H1 (cell line): ENCODE data around the gene THUMPD3. TPM values are rescaled to one million over a fixed set of nuclear protein-coding genes. Genes with fewer than 3 reads are reported as not detected.

Experiments used
- CTCF ChIA-PET: fragments of 300-600 bp; sonication (Branson Sonifier 250); formaldehyde crosslinking; loops from one replicate; lab custom pipeline; 2021; ENCODE audit not compliant: partially characterized antibody; lab: Charles Lee
- POLR2A ChIA-PET: fragments of 300-600 bp; sonication (Branson Sonifier 250); formaldehyde crosslinking; loops from one replicate; lab custom pipeline; 2021; ENCODE audit warnings: inconsistent platforms; ENCODE audit not compliant: partially characterized antibody; lab: Charles Lee
- DNase-seq, 2 experiments: peaks; one replicate each; pipeline versions ENCODE4 v3.0.0 to v3.0.0-alpha.2; 2010 to 2022; ENCODE audit warnings: low spot score in 2 of 2, low read depth in 1 of 2, mixed read lengths in 1 of 2
- FAIRE-seq: peaks from 2 replicates; lab custom pipeline; 2011; peaks lifted over from hg19 to GRCh38; lab: Jason Lieb, UNC
- H2AFZ ChIP-seq: 2 replicates; pipeline ENCODE4 v1.8.1; 2012; ENCODE audit warnings: low read length, inconsistent platforms
- H2AK5ac ChIP-seq: 2 replicates; pipeline ENCODE4 v1.6.1; 2013; ENCODE audit warnings: low read depth, low read length
- H2BK120ac ChIP-seq: replicated peaks from 2 replicates; pipeline ENCODE3; 2013; ENCODE audit warnings: low read depth, low read length, inconsistent platforms
- H2BK12ac ChIP-seq: 2 replicates; pipeline ENCODE4 v1.6.1; 2013; ENCODE audit warnings: low read depth, low read length
- H2BK15ac ChIP-seq: 2 replicates; pipeline ENCODE4 v1.6.1; 2013; ENCODE audit warnings: low read length
- H2BK20ac ChIP-seq: 2 replicates; pipeline ENCODE4 v1.6.1; 2013; ENCODE audit warnings: low read length
- H2BK5ac ChIP-seq: 2 replicates; pipeline ENCODE4 v1.6.1; 2013; ENCODE audit warnings: low read depth, low read length
- H3K14ac ChIP-seq: 2 replicates; pipeline ENCODE4 v1.6.1; 2013; ENCODE audit warnings: inconsistent platforms; ENCODE audit not compliant: insufficient read length
- H3K18ac ChIP-seq: 2 replicates; pipeline ENCODE4 v1.6.1; 2013; ENCODE audit warnings: low read length; ENCODE audit errors: extremely low read depth
- H3K23ac ChIP-seq: 2 replicates; pipeline ENCODE4 v1.6.1; 2013; ENCODE audit warnings: inconsistent platforms; ENCODE audit not compliant: insufficient read length
- H3K23me2 ChIP-seq: 2 replicates; pipeline ENCODE4 v1.6.1; 2013; ENCODE audit warnings: low read depth, low read length
- H3K27ac ChIP-seq: 2 replicates; pipeline ENCODE4 v1.6.1; 2011; ENCODE audit warnings: low read depth, low read length, inconsistent platforms
- H3K27me3 ChIP-seq, 4 experiments: replicated peaks in 1 of 4; 1 replicate in 1 of 4; 2 replicates in 3 of 4; pipeline versions ENCODE4 v1.6.1 to v1.8.1; 2011 to 2013; ENCODE audit warnings: low read length in 3 of 4, mild to moderate bottlenecking in 3 of 4, inconsistent platforms in 2 of 4, mixed read lengths in 2 of 4, moderate library complexity in 1 of 4; ENCODE audit not compliant: control insufficient read depth in 3 of 4, insufficient read depth in 3 of 4; ENCODE audit errors: extremely low read depth in 1 of 4
- H3K36me3 ChIP-seq, 4 experiments: 2 replicates each; pipeline versions ENCODE4 v1.6.1 to v1.8.1; 2011 to 2013; ENCODE audit warnings: mild to moderate bottlenecking in 4 of 4, low read length in 3 of 4, moderate library complexity in 2 of 4, control low read depth in 1 of 4, inconsistent platforms in 1 of 4; ENCODE audit not compliant: insufficient read depth in 4 of 4, control insufficient read depth in 2 of 4
- H3K4ac ChIP-seq: replicated peaks from 2 replicates; pipeline ENCODE3; 2013; ENCODE audit warnings: low read length, low read depth, mixed read lengths, inconsistent platforms; ENCODE audit not compliant: insufficient read length
- H3K4me1 ChIP-seq, 4 experiments: replicated peaks in 1 of 4; 1 replicate in 1 of 4; 2 replicates in 3 of 4; pipeline versions ENCODE4 v1.6.1 to v1.8.1; 2011 to 2013; ENCODE audit warnings: low read length in 3 of 4, inconsistent platforms in 2 of 4, mixed read lengths in 1 of 4; ENCODE audit not compliant: insufficient read depth in 4 of 4, control insufficient read depth in 3 of 4
- H3K4me2 ChIP-seq, 2 experiments: 2 replicates each; pipeline versions ENCODE4 v1.6.1 to v1.8.1; 2011 to 2013; ENCODE audit warnings: low read depth in 2 of 2, low read length in 2 of 2, control low read depth in 1 of 2, inconsistent platforms in 1 of 2, mild to moderate bottlenecking in 1 of 2; ENCODE audit not compliant: insufficient read depth in 1 of 2
- H3K4me3 ChIP-seq, 4 experiments: fragments of 200-600, 300-600 bp in 1 of 4; sonication (generic), shearing (Covaris generic), sonication (Bioruptor Twin) in 1 of 4; 2 replicates each; pipeline versions ENCODE4 v1.5.1 to v1.8.1; 2011 to 2016; ENCODE audit warnings: low read length in 4 of 4, low read depth in 3 of 4, control low read depth in 2 of 4, inconsistent platforms in 2 of 4, mild to moderate bottlenecking in 2 of 4, mixed read lengths in 1 of 4, moderate library complexity in 1 of 4; ENCODE audit not compliant: insufficient read depth in 2 of 4; ENCODE audit errors: extremely low read depth in 1 of 4
- H3K56ac ChIP-seq: replicated peaks from 2 replicates; pipeline ENCODE3; 2013; ENCODE audit warnings: low read depth, mild to moderate bottlenecking, mixed read lengths, low read length, inconsistent platforms; ENCODE audit not compliant: insufficient read length
- H3K79me1 ChIP-seq: 2 replicates; pipeline ENCODE4 v1.6.1; 2013; ENCODE audit warnings: low read depth, low read length, control low read depth
- H3K79me2 ChIP-seq, 2 experiments: 2 replicates each; pipeline versions ENCODE4 v1.6.1 to v1.8.1; 2012 to 2013; ENCODE audit warnings: low read length in 2 of 2, mild to moderate bottlenecking in 2 of 2, inconsistent platforms in 1 of 2; ENCODE audit not compliant: insufficient read depth in 2 of 2, control insufficient read depth in 1 of 2
- H3K9ac ChIP-seq, 4 experiments: replicated peaks in 1 of 4; 1 replicate in 1 of 4; 2 replicates in 3 of 4; pipeline versions ENCODE4 v1.6.1 to v1.8.1; 2011 to 2013; ENCODE audit warnings: low read depth in 3 of 4, low read length in 3 of 4, control low read depth in 2 of 4, mild to moderate bottlenecking in 2 of 4, moderate library complexity in 2 of 4, inconsistent platforms in 1 of 4; ENCODE audit errors: extremely low read depth in 1 of 4
- H3K9me3 ChIP-seq, 2 experiments: 2 replicates each; pipeline versions ENCODE4 v1.6.1 to v1.8.1; 2012 to 2013; ENCODE audit warnings: mild to moderate bottlenecking in 2 of 2, moderate library complexity in 2 of 2, control low read depth in 1 of 2, inconsistent platforms in 1 of 2, low read depth in 1 of 2, low read length in 1 of 2, mixed read lengths in 1 of 2; ENCODE audit not compliant: insufficient read depth in 2 of 2
- H4K20me1 ChIP-seq, 2 experiments: replicated peaks in 1 of 2; 2 replicates each; pipeline versions ENCODE3 to v1.8.1; 2011 to 2013; ENCODE audit warnings: inconsistent platforms in 2 of 2, low read length in 2 of 2, mild to moderate bottlenecking in 1 of 2; ENCODE audit not compliant: insufficient read depth in 2 of 2, control insufficient read depth in 1 of 2
- H4K5ac ChIP-seq: 2 replicates; pipeline ENCODE4 v1.6.1; 2013; ENCODE audit warnings: low read length, low read depth, mixed read lengths, inconsistent platforms; ENCODE audit not compliant: insufficient read length
- H4K8ac ChIP-seq: 2 replicates; pipeline ENCODE4 v1.8.0; 2013; ENCODE audit warnings: mild to moderate bottlenecking, moderate library complexity, low read length, inconsistent platforms; ENCODE audit not compliant: insufficient read depth; ENCODE audit errors: extremely low read depth
- H4K91ac ChIP-seq: replicated peaks from 2 replicates; pipeline ENCODE3; 2013; ENCODE audit warnings: low read length, mixed read lengths, inconsistent platforms; ENCODE audit not compliant: insufficient read length
- ASH2L ChIP-seq: fragments of 200-600, 300-600 bp; sonication (generic); IDR thresholded peaks from one replicate; pipeline ENCODE4 v1.7.1; 2017; ENCODE audit warnings: low read length
- BACH1 ChIP-seq: IDR thresholded peaks from 2 replicates; pipeline ENCODE4 v1.6.1; 2012; ENCODE audit warnings: low read length, improper control_type of control experiment
- CBX8 ChIP-seq: fragments of 300-800, 300-1000 bp; sonication (generic); IDR thresholded peaks from 2 replicates; pipeline ENCODE4 v1.7.1; 2016; ENCODE audit warnings: low read depth, low read length, borderline replicate concordance
- HDAC6 ChIP-seq: IDR thresholded peaks from one replicate; pipeline ENCODE4 v1.7.1; 2012; ENCODE audit warnings: low read depth, mild to moderate bottlenecking, inconsistent platforms, low read length, moderate library complexity
- NANOG ChIP-seq: IDR thresholded peaks from 2 replicates; pipeline ENCODE4 v1.6.1; 2011; ENCODE audit warnings: low read length, low read depth, mild to moderate bottlenecking, inconsistent platforms; ENCODE audit not compliant: insufficient read depth, poor library complexity, severe bottlenecking
- RAD21 ChIP-seq, 2 experiments: IDR thresholded peaks in 1 of 2; conservative IDR thresholded peaks in 1 of 2; 2 replicates each; pipeline ENCODE4 v1.6.1; 2011; ENCODE audit warnings: low read depth in 2 of 2, low read length in 2 of 2, improper control_type of control experiment in 1 of 2, inconsistent platforms in 1 of 2, mild to moderate bottlenecking in 1 of 2, moderate library complexity in 1 of 2
- SIN3A ChIP-seq, 2 experiments: IDR thresholded peaks in 1 of 2; conservative IDR thresholded peaks in 1 of 2; 2 replicates each; pipeline ENCODE4 v1.6.1; 2011 to 2012; ENCODE audit warnings: low read length in 2 of 2, improper control_type of control experiment in 1 of 2, low read depth in 1 of 2, mild to moderate bottlenecking in 1 of 2
- TCF12 ChIP-seq: IDR thresholded peaks from 2 replicates; pipeline ENCODE4 v1.6.1; 2011; ENCODE audit warnings: low read depth, mild to moderate bottlenecking, low read length
- TEAD4 ChIP-seq: IDR thresholded peaks from 2 replicates; pipeline ENCODE4 v1.6.1; 2012; ENCODE audit warnings: low read depth, low read length, inconsistent platforms, mixed read lengths
- USF2 ChIP-seq: IDR thresholded peaks from 2 replicates; pipeline ENCODE4 v1.6.1; 2011; ENCODE audit warnings: low read length, improper control_type of control experiment
- WGBS, 2 experiments: shearing (Covaris generic) in 1 of 2; methylation state at CpG; one replicate each; pipeline versions ENCODE4 v1.1.6 to v1.1.7; 2013 to 2015; ENCODE audit warnings: low lambda C conversion rate in 2 of 2, mixed read lengths in 2 of 2, inconsistent platforms in 1 of 2, low coverage in 1 of 2, missing lambda C conversion rate in 1 of 2; ENCODE audit not compliant: insufficient replicate concordance in 2 of 2, insufficient coverage in 1 of 2, insufficient read length in 1 of 2; ENCODE audit errors: extremely low coverage in 1 of 2, missing lambda C conversion rate in 1 of 2; 5-methylcytosine and 5-hydroxymethylcytosine counted together
- polyA plus RNA-seq, 7 experiments: library from polyadenylated mRNA; depleted of rRNA in 3 of 7; stranded (reverse) in 5 of 7; unstranded in 2 of 7; fragments of >200 nt in 5 of 7; fragments of 200-250 nt in 2 of 7; gene quantifications; 1 replicate in 5 of 7; 2 replicates in 1 of 7; 4 replicates in 1 of 7; pipeline versions ENCODE4 v1.2.1 to v1.2.3, GENCODE V29; 2011 to 2013; ENCODE audit warnings: missing spikeins in 2 of 7, mixed read lengths in 2 of 7
- total RNA-seq: library from RNA; stranded (reverse); fragmentation: NEBNext Ultra II Directional; extraction: Animal tissue kit (Norgen Biotek cat#: 25700); gene quantifications from 2 replicates; pipeline ENCODE4 v1.2.1, GENCODE V29; 2021

THUMPD3 gene
- total and polyA plus RNA-seq, 2 of the 8 experiments (the other 6 are each of a cell fraction or from before 2014, with no cell fraction given) = 26.7 to 68.9 TPM

DNA sequence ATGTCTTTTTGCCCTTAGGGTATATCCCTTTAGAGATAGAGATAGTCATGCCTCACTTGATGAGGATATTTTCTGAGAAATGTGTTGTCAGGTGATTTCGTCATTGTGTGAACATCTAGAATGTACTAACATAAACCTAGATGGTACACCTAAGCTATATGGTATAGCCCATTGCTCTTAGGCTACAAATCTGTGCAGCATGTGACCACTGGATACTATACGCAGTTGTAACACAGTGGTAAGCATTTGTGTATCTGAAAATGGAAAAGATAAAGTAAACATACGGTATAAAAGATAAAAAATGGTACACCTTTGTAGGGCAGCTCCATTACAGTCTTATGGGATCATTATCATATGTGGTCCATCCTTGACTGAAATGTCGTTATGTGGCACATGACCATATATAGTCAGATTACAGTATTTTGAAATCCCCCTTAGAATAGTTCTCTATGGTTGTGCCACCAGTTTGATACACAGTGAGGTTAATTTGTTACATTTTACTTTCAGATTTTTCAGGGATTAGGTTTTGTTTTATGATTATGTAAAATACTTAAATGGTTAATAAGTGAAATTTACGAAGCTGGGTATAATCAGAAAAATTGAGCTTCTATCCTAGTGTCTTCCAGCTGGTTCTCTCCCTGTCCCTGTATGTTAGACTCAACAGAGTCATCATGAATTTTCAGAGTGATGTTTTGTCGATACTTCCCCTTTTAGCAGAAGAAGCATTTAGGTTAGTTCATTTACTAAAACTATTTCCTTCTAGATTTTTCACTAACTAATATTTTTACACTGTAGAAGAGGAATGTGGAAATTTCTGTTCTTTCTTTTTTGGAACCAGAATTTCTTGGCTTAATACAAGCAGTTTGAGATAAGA is 47.4 kb downstream of the THUMPD3 start:
- no peak overlapping the region for H3K4ac ChIP-seq
- ChIA-PET POLR2A (interaction anchor here (0.8 to 2.6 kb wide), 6 partner anchors 7 to 17 kb away, joined by 3 to 17 read pairs (median 6); no protein-coding TSS in a partner anchor), CTCF (interaction anchor here (0.8 to 1.3 kb wide), 2 partner anchors 12 to 16 kb away, joined by 3 to 6 read pairs; no protein-coding TSS in a partner anchor)
- DNase-seq = no peak
- no peak overlapping the region for H4K8ac ChIP-seq
- H4K91ac ChIP-seq = no peak overlapping the region
- no peak overlapping the region for H2BK15ac ChIP-seq
- H3K4me2 ChIP-seq = no peak overlapping the region
- H3K79me1 ChIP-seq = no peaks in the 10 kb centered on the region
- H3K14ac ChIP-seq = no peak overlapping the region
- H3K79me2 ChIP-seq = peaks cover 57 to 100% of the 10 kb centered on the region in 2 experiments
- H2AK5ac ChIP-seq = no peak overlapping the region; the same call in 1 of the 2 replicates
- 89% methylated on average over 6 of the region's 6 CpGs; no CpG with 5 or more reads in 1 of the 2 experiments for WGBS, 2 experiments
- no peak overlapping the region for H2AFZ ChIP-seq
- H4K20me1 ChIP-seq = peaks cover 16 to 35% of the 10 kb centered on the region in 2 experiments
- H2BK12ac ChIP-seq = no peak overlapping the region
- peaks cover 0 to 15% (median 2%) of the 10 kb centered on the region in 4 experiments; a peak in 3 of 7 replicates for H3K4me1 ChIP-seq
- H2BK20ac ChIP-seq = no peak overlapping the region
- no peaks in the 10 kb centered on the region for H3K23me2 ChIP-seq
- H3K4me3 ChIP-seq = no peak overlapping the region
- no peak overlapping the region for H3K56ac ChIP-seq
- H3K27me3 ChIP-seq = no peaks in the 10 kb centered on the region
- FAIRE-seq = no peak
- no peak overlapping the region for H4K5ac ChIP-seq
- no peak overlapping the region for H2BK120ac ChIP-seq
- H3K36me3 ChIP-seq = peaks cover 0 to 5% (median 0%) of the 10 kb centered on the region in 4 experiments; a peak in 1 of 8 replicates
- H3K9ac ChIP-seq = no peak overlapping the region
- H3K9me3 ChIP-seq = no peaks in the 10 kb centered on the region
- no peak overlapping the region for H3K27ac ChIP-seq
- no peak overlapping the region for H3K23ac ChIP-seq
- no peak overlapping the region for H2BK5ac ChIP-seq
- no peak overlapping the region for H3K18ac ChIP-seq
- no peak for TF ChIP-seq ASH2L
- no peak for TF ChIP-seq BACH1
- no peak for TF ChIP-seq USF2
- TF ChIP-seq TEAD4 = no peak
- TF ChIP-seq RAD21 (IDR thresholded peaks at IDR 0.05 in 1 of 2, conservative IDR thresholded peaks at IDR 0.05 in 1 of 2; ENCODE audit: low read depth in 2 of 2, low read length in 2 of 2) = no peak
- TF ChIP-seq HDAC6 = no peak
- no peak for TF ChIP-seq NANOG
- TF ChIP-seq CBX8 = no peak
- no peak for TF ChIP-seq TCF12
- no peak for TF ChIP-seq SIN3A (conservative IDR thresholded peaks at IDR 0.05 in 1 of 2, IDR thresholded peaks at IDR 0.05 in 1 of 2; ENCODE audit: low read depth in 1 of 2, low read length in 2 of 2)
